RWPE2 (cell line): ENCODE results near the gene PROZ.

Experiments
- ATAC-seq: fragments of 200-7000 bp; cut with Tn5 transposase; 3 replicates; pipeline ENCODE4 v1.9.1; 2021; ENCODE audit warnings: low read depth
- DNase-seq: peaks from one replicate; pipeline ENCODE4 v3.0.0-alpha.2; 2020; ENCODE audit warnings: low spot score
- H3K27ac ChIP-seq: fragments of 450-650 bp; 2 replicates; pipeline ENCODE4 v1.5.1; 2017; ENCODE audit warnings: mild to moderate bottlenecking; ENCODE audit not compliant: poor library complexity, severe bottlenecking
- H3K27me3 ChIP-seq: fragments of 250-450 bp; sonication (Bioruptor Pico); 2 replicates; pipeline ENCODE4 v1.5.1; 2021; ENCODE audit warnings: mild to moderate bottlenecking, moderate library complexity; ENCODE audit not compliant: insufficient read depth, poor library complexity, severe bottlenecking
- H3K36me3 ChIP-seq: fragments of 250-450 bp; sonication (Bioruptor Pico); 2 replicates; pipeline ENCODE4 v1.5.1; 2020; ENCODE audit warnings: low read depth, mild to moderate bottlenecking, moderate library complexity
- H3K4me1 ChIP-seq: fragments of 250-450 bp; sonication (Bioruptor Pico); 2 replicates; pipeline ENCODE4 v1.5.1; 2021; ENCODE audit warnings: mild to moderate bottlenecking, moderate library complexity; ENCODE audit not compliant: insufficient read depth, poor library complexity, severe bottlenecking
- H3K4me3 ChIP-seq: fragments of 250-450 bp; sonication (Bioruptor Pico); 2 replicates; pipeline ENCODE4 v1.5.1; 2021; ENCODE audit warnings: mild to moderate bottlenecking, moderate library complexity; ENCODE audit not compliant: severe bottlenecking
- H3K9me3 ChIP-seq: fragments of 250-450 bp; sonication (Bioruptor Pico); 2 replicates; pipeline ENCODE4 v1.5.1; 2021; ENCODE audit warnings: mild to moderate bottlenecking, moderate library complexity; ENCODE audit not compliant: severe bottlenecking
- CTCF ChIP-seq: fragments of 450-650 bp; IDR thresholded peaks from one replicate; pipeline ENCODE4 v1.5.1; 2017; ENCODE audit warnings: mild to moderate bottlenecking, moderate library complexity; ENCODE audit not compliant: poor library complexity, severe bottlenecking

PROZ gene

GRCh38 chr13:113207890-113208420 lies 49.5 kb downstream of the PROZ start:
- peak; percentile 37 for ATAC-seq
- peaks cover 49% of the 10 kb centered on the region for H3K36me3 ChIP-seq
- H3K27me3 ChIP-seq = no peaks in the 10 kb centered on the region
- peak overlapping the region; percentile 88 for H3K27ac ChIP-seq
- H3K9me3 ChIP-seq = no peaks in the 10 kb centered on the region
- no peak for DNase-seq
- H3K4me1 ChIP-seq = peaks cover 14% of the 10 kb centered on the region
- H3K4me3 ChIP-seq = peak overlapping the region; percentile 74
- TF ChIP-seq CTCF = no peak

- Histone ChIP-seq H3K4me3 (peak within 1 kb of the TSS; percentile 74), H3K27me3 (no peaks in the 10 kb centered on the region), H3K4me1 (peaks cover 14% of the 10 kb centered on the region), H3K27ac (peak within 1 kb of the TSS; percentile 88), H3K9me3 (no peaks in the 10 kb centered on the region), H3K36me3 (peaks cover 53% of the 10 kb centered on the region)
- ATAC-seq (peak; percentile 79), DNase-seq (peak; percentile 96)
- no peak for TF ChIP-seq CTCF
Observed at GRCh38 chr13:113208421-113209335, 50.2 kb downstream of the PROZ start, which contains the start of gene PCID2. PCID2 (minus strand) TSS chr13:113208669; CDS start chr13:113208634, 35 bp downstream.

- peak within 1 kb of the TSS; percentile 88 for H3K27ac ChIP-seq
- peak within 1 kb of the TSS; percentile 74 for H3K4me3 ChIP-seq
- no peaks in the 10 kb centered on the region for H3K27me3 ChIP-seq
- peak; percentile 80 for DNase-seq
- peak; percentile 59 for ATAC-seq
- H3K4me1 ChIP-seq = peaks cover 14% of the 10 kb centered on the region
- H3K36me3 ChIP-seq = peaks cover 50% of the 10 kb centered on the region
- no peaks in the 10 kb centered on the region for H3K9me3 ChIP-seq
- no peak for TF ChIP-seq CTCF
Observed at GRCh38 chr13:113209336-113209758, 50.9 kb downstream of the PROZ start, which contains the start of gene CUL4A. CUL4A (plus strand) TSS chr13:113209613; CDS start chr13:113209628, 15 bp downstream.

GRCh38 chr13:113209759-113210421 lies 51.4 kb downstream of the PROZ start:
- ATAC-seq (peak; percentile 45), DNase-seq (peak; percentile 80)
- Histone ChIP-seq H3K27ac (peak overlapping the region; percentile 88), H3K36me3 (peaks cover 49% of the 10 kb centered on the region), H3K4me3 (peak overlapping the region; percentile 74), H3K9me3 (no peaks in the 10 kb centered on the region), H3K27me3 (no peaks in the 10 kb centered on the region), H3K4me1 (peaks cover 14% of the 10 kb centered on the region)
- no peak for TF ChIP-seq CTCF
